Kidney capillary endothelial cell (primary cell): ENCODE data around the gene CEACAM3.

Source experiments
- DNase-seq: peaks from one replicate; pipeline ENCODE4 v3.0.0-alpha.2; 2018; ENCODE audit warnings: low spot score

The CEACAM3 gene

DNA sequence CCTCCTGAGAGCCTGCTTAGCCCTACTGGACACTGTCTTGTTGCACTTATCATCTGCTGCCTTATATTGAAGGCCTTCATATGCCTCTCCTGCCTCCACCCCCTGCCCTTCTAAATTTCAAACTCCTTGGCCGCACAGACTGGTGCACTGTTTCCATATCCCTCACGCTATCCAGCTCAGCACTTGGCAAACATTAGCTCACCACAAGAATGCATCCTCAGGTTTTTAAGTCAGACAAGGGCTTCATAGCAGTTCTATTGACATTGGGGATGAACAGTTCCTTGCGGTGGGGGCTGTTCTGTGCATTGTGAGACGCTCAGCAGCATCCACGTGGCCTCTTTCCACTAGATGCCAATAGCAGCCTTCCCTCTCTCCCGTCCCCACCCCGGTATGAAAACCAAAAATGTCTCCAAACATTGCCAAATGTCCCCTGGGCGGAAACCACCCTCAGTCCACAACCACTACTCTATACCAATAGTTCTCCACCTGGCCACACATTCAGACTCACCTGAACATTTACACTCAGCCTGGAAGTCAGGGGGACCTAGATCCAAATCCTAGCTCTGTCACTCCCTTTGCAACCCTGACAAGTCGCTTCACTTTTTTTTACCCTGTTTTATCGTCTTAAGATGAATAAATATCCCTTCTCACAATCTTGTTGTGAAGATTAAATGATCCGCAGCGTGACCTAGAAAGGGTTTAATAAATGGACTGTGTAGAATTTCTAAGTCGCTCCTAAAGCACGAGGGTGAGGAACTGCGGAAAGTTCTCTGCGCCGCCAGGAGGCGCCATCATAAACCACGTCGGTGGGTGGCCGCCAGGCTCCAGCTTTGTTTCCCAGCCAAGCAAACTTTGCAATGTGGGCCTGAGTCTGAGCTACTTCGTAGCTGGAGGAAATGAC is 3.6 kb upstream of the CEACAM3 start:
- peak; percentile 26 for DNase-seq

DNA sequence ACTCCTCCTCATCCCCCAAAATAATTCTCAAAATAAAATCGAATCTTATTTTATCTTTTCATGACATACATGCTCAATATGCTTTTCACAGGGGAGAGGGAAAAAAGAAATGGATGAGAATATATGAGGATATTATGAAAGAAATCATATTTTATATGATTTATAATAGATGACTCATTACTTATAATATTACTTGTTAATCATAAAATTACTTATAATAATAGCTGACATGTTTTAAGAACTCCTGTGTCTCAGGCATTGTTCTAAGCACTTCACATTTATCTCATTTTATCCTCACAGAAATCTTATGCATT is 3.0 kb upstream of the CEACAM3 start:
- no peak for DNase-seq

DNA sequence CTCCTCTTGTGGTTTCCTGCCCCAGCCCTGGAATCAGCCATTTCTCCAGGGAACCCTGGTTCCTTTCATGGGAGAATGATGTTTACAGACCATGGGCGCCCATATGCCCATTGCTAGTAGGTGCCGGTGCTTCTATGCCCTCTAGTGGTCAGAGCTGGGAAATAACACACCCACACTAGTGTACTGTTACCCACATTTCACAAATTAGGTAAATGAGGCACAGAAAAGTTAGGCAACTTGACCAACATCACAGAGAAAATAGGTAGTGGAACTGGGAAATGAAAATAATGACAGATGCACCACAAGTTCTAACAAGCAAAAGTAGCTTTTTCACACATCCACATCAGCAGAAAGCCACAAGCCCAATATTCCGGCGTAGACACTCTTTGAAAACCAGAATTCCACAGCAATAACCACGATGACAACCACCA is 1.3 kb upstream of the CEACAM3 start:
- DNase-seq, result peak; percentile 16

DNA sequence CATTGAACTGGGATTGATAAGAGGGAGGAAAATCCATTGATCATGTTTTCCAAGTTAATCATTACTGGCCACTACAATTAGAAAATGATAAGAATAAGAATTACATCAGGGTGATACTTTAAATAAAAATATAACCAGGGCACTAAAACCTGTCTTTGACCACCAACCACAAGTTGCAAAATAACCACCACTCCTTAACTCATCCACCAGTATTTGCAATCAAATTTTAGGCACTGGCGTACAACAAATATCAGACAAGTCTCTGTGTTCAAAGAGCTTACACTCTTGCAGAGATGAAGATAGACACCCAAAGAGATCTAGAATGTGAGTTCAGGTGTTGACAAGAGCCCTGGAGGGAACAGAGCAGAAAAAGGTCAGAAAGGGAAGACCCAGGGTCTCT is 514 bp downstream of the CEACAM3 start:
- DNase-seq, result no peak

DNA sequence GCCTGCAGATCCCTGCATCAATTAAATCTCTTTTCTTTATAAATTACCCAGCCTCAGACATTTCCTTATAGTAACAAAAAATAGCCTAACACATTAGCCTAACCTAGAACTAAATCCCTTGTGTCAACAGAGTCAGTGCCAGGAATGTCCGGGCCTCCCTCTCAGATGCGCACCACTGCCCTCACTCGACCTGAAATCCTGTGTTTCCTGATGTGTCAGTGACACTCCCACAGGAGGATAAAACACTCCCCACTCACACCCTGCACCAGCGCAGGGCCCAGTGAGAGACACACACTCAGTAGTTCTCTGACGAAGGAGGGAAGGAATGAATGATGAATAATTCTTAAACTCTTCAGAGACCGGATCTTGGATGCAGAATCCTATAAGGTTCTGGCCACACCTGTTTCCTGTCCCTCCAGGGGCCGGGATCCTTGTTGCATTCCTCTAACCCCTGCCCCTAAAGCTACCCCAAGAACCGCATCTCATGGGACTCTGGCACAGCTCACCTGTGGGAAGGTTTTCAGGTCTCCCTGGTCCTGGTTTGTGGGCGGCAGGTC is 3.1 kb downstream of the CEACAM3 start:
- DNase-seq, result no peak

DNA sequence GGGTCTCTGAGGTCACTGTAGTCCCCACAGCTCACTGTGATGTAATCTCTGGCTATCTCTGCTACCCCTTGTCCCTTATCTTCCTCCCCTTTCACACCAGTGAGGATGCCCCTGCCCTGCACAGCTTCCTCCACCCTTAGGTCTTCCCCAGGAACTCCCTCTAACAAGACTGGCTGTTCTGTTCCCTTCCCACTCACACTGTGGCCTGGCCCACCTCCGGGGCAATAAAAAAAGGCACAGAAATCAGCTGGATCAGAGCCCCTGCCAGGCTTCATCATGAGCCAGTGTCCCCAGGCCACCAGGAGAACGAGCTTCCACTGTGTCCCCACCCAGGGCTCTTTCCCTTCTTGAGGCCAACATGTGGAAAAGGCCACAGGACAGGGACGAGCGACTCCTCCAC is 4.6 kb downstream of the CEACAM3 start:
- DNase-seq, result no peak

DNA sequence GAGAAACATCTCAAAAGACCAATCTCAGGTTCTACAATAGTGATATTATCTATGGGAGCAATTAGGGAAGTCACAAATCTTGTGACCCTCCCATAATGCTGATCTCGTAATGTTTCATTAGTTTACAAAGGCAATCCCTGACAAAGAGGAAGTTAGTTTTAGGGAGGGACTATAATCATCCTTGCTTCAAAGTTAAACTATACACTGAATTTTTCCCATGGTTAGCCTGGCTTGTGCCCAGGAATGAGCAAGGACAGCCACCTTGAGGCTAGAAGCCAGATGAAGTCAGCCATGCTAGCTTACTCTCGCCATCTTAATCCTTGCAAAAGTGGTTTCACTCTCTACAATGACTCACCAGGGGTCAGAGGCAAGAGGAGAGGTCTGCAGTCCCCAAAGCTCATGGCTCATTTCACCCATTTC is 5.4 kb downstream of the CEACAM3 start:
- DNase-seq, result no peak

DNA sequence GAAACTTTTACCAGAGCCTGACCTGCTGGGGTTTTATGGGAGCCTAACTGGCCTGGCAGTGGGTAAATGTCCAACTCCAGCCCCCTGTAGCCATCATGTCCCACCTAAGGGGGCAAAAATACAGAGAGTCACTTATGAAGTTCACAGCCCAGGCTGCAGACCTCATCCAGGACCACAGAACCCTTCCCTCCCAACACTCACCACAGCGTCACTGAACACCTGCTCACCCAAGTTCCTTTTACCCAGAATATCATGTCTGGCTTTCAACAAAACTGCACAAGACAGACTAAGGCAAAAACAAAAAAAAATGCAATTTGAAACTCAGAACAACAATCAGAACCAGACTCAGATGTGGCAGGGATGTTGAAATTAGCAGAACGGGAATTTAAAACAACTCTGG is 6.4 kb downstream of the CEACAM3 start:
- no peak for DNase-seq

DNA sequence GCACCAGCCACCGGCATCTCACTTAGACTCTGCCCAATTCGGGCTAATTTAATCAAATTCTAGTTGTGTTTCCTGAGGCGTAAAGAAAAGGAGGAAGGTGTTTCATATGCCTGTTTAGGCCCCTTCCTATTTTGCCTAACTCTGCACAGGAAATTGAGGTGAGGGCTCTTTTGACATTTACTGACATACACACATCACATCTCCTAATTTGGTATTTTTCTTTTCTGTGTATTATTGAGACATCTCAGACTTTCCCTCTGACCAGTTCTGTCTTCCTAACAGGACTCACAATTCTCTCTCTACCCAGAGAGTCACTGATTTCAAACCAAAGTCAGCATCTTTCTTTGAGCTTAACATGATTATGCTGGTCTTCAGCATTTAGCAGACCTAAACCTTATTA is 7.9 kb downstream of the CEACAM3 start:
- no peak for DNase-seq

DNA sequence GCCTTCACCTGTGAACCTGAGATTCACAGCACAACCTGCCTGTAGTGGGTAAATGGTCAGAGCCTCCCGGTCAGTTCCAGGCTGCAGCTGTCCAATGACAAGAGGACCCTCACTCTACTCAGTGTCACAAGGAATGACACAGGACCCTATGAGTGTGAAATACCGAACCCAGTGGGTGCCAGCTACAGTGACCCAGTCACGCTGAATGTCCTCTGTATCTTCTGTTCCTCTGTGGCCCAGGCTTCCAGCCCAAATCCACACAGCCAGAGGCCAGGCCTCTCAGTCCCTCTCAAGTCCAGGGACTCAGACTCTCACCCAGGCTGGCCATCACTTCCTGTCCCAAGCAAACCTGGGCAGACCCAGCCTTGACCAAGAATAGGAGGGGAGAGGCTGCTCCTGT is 10.8 kb downstream of the CEACAM3 start:
- DNase-seq, result no peak

DNA sequence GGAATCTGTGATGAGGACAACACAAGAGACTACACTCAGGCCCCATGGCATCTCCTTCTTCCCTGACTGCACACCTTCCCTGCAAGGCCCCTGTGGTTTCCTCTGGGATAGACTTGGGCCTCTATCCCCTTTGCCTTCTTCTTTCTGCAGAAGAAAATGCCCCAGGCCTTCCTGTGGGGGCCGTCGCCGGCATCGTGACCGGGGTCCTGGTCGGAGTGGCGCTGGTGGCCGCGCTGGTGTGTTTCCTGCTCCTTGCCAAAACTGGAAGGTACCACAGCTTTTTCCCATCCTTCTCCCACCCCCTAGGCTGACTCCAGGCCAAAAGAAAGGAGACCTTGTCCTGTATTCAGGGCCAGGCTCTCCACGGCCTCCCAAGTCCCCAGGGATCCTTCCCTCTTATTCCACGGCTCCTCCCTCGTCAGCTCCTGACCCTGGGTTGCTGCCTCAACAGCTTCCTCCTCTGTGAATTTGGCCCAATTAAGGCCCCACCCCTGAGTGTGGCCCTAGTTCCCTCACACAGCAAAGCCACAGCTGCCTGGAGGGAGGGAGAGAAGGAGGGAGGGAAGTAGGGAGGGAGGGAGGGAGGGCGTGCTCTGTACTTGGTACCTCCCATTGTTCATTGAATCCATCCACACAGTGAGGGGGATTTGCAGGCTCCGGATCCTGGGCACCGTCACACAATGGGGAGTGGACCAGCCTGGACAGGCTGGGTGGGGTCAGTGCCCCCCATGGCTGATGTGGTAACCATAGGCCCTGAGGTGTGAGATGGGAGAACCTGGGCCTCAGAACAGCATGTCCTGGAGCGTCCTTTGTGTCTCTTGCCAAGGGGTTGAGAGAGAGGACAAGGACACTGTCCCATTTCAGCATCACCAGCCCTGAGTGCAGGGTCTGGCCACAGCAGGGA is 12.5 kb downstream of the CEACAM3 start:
- DNase-seq, result no peak

DNA sequence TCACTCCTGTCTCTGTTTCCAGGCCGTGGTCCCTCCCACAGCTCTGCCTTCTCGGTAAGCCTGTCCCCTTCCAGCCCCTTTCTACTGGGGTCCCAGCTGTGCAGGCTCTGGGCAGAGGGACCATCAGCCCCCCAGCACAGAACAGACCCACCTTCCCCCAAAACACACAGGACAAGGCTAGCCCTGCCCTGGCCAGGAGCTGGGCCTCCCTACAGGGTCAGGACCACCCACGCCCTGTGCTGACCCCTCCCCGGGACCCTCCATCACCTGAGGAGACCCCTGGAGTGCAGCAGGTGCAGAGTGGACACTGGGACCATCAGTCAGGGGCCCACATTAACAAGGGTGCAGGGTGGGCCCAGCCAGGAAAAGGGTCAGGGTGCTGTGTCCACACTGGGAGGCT is 13.9 kb downstream of the CEACAM3 start:
- no peak for DNase-seq

DNA sequence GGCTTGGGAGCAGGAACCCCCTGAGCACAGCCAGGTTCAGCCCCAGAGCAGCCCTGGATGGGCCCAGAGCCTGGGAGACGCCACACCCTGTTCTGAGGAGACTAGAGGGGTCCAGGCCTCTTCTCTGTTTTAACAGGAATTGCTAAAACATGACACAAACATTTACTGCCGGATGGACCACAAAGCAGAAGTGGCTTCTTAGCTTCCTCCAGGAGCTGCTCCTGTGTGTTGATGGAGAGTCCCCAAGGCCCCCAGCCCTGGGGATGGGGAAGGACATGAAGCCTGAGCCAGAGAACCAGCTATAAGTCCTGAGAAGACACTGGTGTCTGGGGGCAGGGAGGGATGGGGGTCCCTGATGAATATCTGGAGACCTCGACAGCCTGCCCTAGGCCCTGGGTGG is 14.6 kb downstream of the CEACAM3 start:
- no peak for DNase-seq

DNA sequence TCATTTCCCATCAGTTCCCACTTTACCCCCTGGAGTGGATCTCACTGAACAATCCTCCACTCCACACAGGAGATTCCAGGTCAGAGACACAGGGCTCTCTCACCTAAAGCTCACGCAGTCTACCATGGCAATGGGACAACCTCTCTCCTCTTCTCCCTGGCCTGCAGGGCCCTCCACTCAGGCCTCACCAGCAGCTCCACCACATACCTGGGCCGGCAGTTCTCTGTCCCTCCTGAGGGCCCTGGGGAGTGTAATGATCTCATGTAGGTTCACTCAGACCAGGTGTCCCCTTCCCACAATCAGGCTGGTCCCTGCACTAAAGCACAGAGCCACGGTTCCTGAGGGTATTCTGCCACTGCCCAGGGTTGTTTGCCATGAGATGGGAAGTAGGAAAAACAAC is 15.6 kb downstream of the CEACAM3 start:
- DNase-seq, result no peak

DNA sequence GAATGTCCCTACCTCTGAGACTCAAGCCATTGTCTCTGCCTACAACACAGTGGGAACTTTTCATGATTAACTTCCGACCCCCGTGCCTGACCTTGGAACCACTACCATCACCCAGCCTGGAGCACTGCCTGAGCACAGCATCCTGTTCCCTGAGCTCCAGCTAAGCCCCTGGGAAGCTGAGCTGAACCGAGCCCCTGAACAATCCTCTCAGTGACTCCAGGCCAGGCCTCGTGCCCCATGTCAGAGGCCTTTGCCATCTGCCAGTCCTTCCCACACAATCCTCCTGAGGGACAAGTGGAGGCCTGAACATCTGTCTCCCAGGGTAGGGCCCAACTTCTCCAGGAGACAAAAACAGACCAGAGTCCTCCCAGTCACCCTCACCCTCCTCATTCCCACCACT is 17.5 kb downstream of the CEACAM3 start:
- no peak for DNase-seq

DNA sequence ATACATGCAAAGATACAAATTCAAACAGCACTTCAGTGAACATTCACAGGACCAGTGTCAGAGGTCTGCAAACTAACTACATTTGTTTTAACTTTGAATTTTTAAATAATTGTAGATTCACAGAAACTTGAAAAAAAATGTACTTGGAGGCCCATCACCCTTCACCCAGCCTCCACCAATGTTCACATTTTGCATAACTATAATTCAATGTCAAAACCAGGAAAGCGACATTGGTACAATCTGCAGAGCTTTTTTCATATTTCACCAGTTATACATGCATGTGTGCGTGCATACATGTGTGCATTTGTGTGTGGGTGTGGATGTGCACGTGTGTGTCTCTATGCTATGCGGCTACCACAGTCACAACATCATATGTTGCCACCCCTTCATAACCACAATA is 18.9 kb downstream of the CEACAM3 start:
- DNase-seq, result no peak

DNA sequence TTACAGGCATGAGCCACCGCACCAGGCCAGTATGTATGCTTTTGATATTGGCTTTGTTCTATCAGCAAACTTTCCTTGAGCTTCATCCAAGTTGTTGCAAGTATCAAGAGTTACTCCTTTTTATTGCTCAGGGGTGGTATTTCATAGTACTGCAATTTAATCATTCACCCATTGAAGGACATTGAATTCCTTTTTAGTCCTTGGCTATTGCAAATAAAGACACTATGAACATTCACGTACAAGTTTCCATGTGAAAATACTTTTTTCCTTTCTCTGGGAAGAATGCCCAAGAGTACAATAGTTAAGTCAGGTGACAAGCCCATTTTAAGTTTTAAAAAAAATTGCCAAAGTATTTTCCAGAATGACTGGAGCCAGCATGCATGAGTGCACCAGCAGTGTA is 20.4 kb downstream of the CEACAM3 start:
- DNase-seq, result no peak

DNA sequence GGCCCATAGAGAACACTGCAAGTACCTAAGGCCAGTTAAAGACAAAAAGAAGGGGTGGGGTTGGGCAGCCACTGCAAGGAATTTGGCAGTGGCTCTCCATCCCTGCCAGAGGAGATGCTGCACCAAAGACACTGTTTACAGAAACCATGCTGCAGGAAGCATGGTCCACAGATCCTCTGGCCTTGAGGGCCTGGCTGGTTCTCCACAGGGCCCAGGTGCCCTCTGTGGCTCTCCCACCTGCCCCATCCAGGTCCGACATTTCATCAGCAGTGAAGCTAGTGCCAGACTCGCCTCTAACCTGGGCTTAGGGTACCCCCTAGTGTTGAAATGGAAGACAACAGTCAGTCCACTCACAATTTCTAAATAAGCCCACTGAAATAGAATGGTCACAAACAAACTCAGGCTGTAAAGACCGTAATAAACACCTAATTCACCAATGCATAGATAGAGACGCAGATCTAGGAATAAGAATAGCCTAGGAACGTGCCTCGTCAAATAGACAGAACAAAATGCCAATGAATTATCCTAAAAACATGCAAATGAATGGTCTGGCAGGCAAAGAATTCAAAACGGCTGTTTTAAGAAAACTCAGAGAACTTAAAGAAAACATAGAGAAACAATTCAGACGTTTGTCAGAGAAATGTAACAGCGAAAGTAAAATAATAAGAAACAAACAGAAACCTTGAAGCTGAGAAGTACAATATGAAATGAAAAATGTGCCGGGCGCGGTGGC is 24.8 kb downstream of the CEACAM3 start:
- DNase-seq, result peak; percentile 40

DNA sequence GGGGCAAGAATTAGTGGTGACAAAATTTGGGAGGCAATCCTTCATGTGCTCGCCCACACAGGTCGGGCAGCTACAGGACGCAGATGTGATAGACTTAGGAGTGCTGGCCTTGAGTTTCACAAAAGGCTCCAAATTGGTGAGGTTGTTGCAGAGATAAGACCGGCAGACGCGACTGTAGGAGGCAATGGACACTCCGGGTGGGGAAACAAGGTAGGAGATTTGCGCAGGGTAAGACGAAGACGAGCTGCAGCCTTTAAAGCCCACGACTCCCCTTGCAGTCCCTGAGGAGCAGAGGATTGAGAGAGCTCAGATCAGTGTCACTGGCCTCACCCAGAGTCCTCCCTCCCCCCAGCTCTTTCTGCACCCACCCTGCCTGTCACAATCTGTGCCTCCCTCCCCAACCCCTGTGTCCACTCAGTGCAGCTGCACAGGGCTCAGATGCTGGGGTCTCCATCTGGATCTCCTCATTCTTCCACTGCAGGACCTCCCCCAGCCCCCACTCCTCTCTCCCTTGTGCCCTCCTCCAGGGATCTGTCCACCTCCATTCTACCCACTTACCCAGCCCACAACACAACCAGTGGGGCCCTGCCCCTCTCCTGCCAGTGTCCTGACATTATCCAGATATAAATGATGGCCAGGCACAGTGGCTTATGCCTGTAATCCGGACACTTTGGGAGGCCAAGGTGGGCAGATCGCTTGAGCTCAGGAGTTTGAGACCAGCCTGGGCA is 41.8 kb downstream of the CEACAM3 start:
- DNase-seq, result no peak

DNA sequence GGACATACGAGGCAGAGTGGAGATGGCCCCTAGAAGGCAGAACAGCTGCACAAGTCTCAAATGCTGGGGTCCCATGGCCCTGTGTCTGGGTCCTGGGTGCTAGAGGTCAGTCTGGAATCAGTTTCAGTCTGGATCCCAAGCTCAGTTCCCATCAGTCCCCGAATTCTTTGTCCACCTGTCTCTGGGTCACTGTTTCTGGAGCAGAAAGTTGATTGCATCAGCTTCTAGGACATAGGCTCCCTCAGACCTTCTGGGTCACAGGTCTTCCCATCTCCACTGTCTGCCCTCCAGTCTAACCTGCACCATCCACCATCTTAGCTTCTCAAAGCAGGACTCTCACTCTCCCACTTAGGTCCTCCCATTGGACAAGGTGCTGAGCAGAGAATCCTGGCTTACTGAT is 42.8 kb downstream of the CEACAM3 start:
- no peak for DNase-seq

DNA sequence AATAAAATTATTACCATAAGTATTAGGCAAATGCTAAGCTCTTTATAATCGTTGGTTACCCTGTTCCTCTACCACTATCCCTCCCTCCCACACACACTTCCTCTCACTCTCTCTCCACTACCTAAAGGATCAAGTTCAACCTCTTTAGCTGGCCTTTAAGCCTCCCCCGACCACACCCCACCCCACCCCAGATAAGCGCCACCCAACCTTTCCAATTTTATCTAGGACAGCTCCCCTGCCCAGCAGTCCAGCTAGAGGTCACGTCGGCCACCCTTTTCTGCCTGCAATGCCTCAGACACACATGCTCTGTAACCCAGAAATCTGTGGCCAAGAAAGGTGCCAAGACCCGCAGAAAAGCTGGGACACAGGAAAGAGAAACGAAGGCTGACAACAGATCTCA is 47.0 kb downstream of the CEACAM3 start:
- DNase-seq, result no peak

DNA sequence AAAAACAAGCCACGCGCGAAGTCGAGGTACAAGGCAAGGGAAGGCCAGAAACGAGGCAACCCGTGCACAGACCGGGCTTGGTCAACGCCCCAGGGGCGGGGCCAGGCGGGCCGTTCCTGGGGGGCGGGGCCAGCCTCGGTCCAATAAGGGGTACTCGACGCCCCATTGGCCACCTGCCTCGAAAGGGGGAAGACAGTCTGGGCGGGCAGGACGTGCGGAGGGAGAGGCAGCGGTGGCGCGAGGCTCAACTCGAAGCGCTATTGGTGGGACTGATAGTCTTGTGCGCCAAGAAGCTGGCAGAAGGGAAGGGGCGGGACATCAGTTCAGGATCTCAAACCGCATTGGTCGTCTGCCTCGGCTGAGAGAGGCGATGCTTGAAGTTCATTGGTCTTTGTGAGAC is 48.2 kb downstream of the CEACAM3 start, which contains the start of gene LYPD4:
Gene LYPD4 (minus strand): TSS at position 83 of the 400 bp plus-strand sequence. CDS start 5,398 bp downstream, outside the sequence.
- DNase-seq, result no peak
